MG63 (cell line): ENCODE results near the gene MFSD1. TPM values are rescaled to one million over a fixed set of nuclear protein-coding genes. Genes with fewer than 3 reads are reported as not detected.
A peak's percentile ranks its signal among the peaks of the same experiment; 100 is the strongest.

Experiments used
- DNase-seq: peaks from one replicate; pipeline ENCODE4 v3.0.0-alpha.2; 2020
- H3K27me3 ChIP-seq: fragments of 250-450 bp; sonication (Bioruptor Pico); 2 replicates; pipeline ENCODE4 v1.5.1; 2020; ENCODE audit warnings: mild to moderate bottlenecking, moderate library complexity
- H3K36me3 ChIP-seq: fragments of 250-450 bp; sonication (Bioruptor Pico); 2 replicates; pipeline ENCODE4 v1.5.1; 2020; ENCODE audit warnings: mild to moderate bottlenecking, moderate library complexity
- H3K4me3 ChIP-seq: fragments of 250-450 bp; sonication (Bioruptor Pico); 2 replicates; pipeline ENCODE4 v1.5.1; 2020; ENCODE audit warnings: mild to moderate bottlenecking, moderate library complexity
- H3K9me3 ChIP-seq: fragments of 250-450 bp; sonication (Bioruptor Pico); 2 replicates; pipeline ENCODE4 v1.5.1; 2020; ENCODE audit warnings: mild to moderate bottlenecking, moderate library complexity
- total RNA-seq: library from RNA; depleted of rRNA; stranded (reverse); fragments of >200 nt; shearing (Covaris generic); gene quantifications from 2 replicates; pipeline ENCODE4 v1.2.3, GENCODE V29; 2014; ENCODE audit warnings: low replicate concordance; rRNA removed

The MFSD1 gene, protein sequence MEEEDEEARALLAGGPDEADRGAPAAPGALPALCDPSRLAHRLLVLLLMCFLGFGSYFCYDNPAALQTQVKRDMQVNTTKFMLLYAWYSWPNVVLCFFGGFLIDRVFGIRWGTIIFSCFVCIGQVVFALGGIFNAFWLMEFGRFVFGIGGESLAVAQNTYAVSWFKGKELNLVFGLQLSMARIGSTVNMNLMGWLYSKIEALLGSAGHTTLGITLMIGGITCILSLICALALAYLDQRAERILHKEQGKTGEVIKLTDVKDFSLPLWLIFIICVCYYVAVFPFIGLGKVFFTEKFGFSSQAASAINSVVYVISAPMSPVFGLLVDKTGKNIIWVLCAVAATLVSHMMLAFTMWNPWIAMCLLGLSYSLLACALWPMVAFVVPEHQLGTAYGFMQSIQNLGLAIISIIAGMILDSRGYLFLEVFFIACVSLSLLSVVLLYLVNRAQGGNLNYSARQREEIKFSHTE
- total RNA-seq, result 122 and 152 TPM in 2 replicates

GRCh38 chr3:158801696-158802408 is at the start of gene MFSD1:
Gene MFSD1, plus strand, starts transcription at chr3:158802054. Its CDS starts 99 bp downstream, at chr3:158802153.
- H3K4me3 ChIP-seq, result peak within 1 kb of the TSS; percentile 86

GRCh38 chr3:158753854-158754253 is 48.0 kb upstream of the MFSD1 start:
- Histone ChIP-seq H3K9me3 (no peaks in the 10 kb centered on the region), H3K27me3 (no peaks in the 10 kb centered on the region), H3K36me3 (peaks cover 5% of the 10 kb centered on the region; the same call in 1 of the 2 replicates), H3K4me3 (no peak overlapping the region)
- no peak for DNase-seq

More at GRCh38 chr3:158801696-158802408, at the start of gene MFSD1:
- Histone ChIP-seq H3K36me3 (peaks cover 3% of the 10 kb centered on the region; the same call in 1 of the 2 replicates), H3K27me3 (no peaks in the 10 kb centered on the region), H3K9me3 (no peaks in the 10 kb centered on the region)
- DNase-seq, result peak; percentile 96

DNA sequence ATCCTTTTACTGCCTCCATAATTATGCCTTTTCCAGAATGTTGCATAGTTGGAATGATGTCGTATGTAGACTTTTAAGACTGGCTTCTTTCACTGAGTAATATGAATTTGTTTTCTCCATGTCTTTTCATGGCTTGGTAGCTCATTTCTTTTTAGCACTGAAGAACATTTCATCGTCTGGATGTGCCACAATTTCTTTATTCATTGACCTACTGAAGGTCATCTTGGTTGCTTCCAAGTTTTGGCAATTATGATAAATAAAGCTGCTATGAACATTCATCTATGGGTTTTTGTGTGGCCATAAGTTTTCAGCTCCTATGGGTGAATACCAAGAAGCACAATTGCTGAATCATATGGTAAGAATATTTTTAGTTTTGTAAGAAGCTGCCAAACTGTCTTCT is 46.4 kb upstream of the MFSD1 start:
- no peaks in the 10 kb centered on the region; the same call in 1 of the 2 replicates for H3K36me3 ChIP-seq
- H3K9me3 ChIP-seq, result no peaks in the 10 kb centered on the region
- no peak overlapping the region for H3K4me3 ChIP-seq
- H3K27me3 ChIP-seq, result no peaks in the 10 kb centered on the region
- no peak for DNase-seq

- H3K4me3 ChIP-seq, result no peak overlapping the region
- no peaks in the 10 kb centered on the region for H3K27me3 ChIP-seq
- DNase-seq, result no peak
- H3K9me3 ChIP-seq, result no peaks in the 10 kb centered on the region
- no peaks in the 10 kb centered on the region for H3K36me3 ChIP-seq
Measured at GRCh38 chr3:158761350-158761749, 40.5 kb upstream of the MFSD1 start.

DNA sequence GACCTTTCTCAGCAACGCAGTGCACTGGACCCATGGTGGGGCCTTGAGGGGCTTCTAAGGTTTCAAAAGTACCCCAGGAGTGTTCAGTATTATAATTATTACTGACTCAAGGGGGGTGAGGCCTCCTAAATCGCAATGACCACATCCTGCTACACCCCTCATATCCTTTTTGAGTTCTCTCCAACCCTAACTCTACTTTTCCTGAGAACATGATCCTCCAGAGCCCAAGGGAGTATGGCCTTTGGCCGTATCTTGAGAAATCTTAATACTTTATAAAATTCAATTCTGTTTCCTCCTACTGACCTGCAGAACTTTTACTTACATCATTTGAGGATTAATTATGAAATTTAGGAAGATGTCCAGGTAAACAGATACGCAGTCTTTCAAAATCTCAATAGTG is 39.2 kb upstream of the MFSD1 start:
- H3K4me3 ChIP-seq, result no peak overlapping the region
- peaks cover 4% of the 10 kb centered on the region; the same call in 1 of the 2 replicates for H3K36me3 ChIP-seq
- H3K27me3 ChIP-seq, result no peaks in the 10 kb centered on the region
- DNase-seq, result no peak
- no peaks in the 10 kb centered on the region for H3K9me3 ChIP-seq

DNA sequence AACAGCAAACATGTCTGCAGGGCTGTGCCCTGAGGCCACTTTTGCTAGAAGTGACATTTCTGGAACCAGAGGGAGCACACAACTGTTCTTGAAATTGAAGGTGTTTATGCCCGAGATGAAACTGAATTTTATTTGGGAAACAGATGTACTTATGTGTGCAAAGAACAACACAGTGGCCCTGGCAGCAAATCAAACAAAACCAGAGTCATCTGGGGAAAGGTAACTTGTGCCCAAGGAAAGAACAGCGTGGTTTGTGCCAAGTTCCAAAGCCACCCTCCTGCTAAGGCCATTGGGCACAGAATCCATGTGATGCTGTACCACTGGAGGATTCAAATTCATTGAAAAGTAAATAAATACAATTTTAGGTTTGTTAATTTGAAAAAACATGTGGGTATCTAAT is 38.4 kb upstream of the MFSD1 start:
- peaks cover 4% of the 10 kb centered on the region; the same call in 1 of the 2 replicates for H3K36me3 ChIP-seq
- H3K27me3 ChIP-seq, result no peaks in the 10 kb centered on the region
- no peaks in the 10 kb centered on the region for H3K9me3 ChIP-seq
- no peak for DNase-seq
- H3K4me3 ChIP-seq, result no peak overlapping the region

GRCh38 chr3:158765518-158766205 is 36.2 kb upstream of the MFSD1 start:
- DNase-seq, result peak; percentile 71
- H3K9me3 ChIP-seq, result no peaks in the 10 kb centered on the region
- H3K4me3 ChIP-seq, result no peak overlapping the region

GRCh38 chr3:158766364-158766763 is 35.5 kb upstream of the MFSD1 start:
- Histone ChIP-seq H3K27me3 (no peaks in the 10 kb centered on the region), H3K36me3 (peaks cover 11% of the 10 kb centered on the region; the same call in 1 of the 2 replicates), H3K9me3 (no peaks in the 10 kb centered on the region), H3K4me3 (no peak overlapping the region)
- DNase-seq, result no peak

More at GRCh38 chr3:158765518-158766205, 36.2 kb upstream of the MFSD1 start:
- Histone ChIP-seq H3K27me3 (no peaks in the 10 kb centered on the region), H3K36me3 (peaks cover 6% of the 10 kb centered on the region; the same call in 1 of the 2 replicates)

DNA sequence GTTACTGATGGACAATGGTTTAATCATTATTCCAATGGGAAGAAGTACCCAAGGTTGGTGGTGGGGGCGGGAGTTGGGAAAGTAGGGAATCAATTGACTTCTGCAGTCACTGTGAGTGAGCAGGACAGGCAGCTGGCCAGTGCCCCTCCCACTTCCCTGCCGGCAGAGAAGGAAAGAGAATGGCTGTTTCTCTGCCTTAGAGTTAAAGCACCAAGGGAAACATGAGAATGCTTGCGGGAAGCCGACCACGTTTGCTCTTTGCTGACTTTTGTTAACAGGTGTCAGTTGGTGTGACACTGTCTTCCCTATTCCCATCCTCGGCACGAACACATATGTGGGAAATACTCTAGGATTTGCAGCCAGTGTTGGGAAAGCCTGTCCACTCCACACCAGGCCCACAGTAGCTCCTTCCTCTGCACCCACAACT is 33.5 kb upstream of the MFSD1 start:
- peaks cover 11% of the 10 kb centered on the region; the same call in 1 of the 2 replicates for H3K36me3 ChIP-seq
- no peaks in the 10 kb centered on the region for H3K9me3 ChIP-seq
- H3K4me3 ChIP-seq, result no peak overlapping the region
- H3K27me3 ChIP-seq, result no peaks in the 10 kb centered on the region
- peak; percentile 90 for DNase-seq

- H3K4me3 ChIP-seq, result no peak overlapping the region
- peak; percentile 76 for DNase-seq
- no peaks in the 10 kb centered on the region for H3K9me3 ChIP-seq
- H3K27me3 ChIP-seq, result no peaks in the 10 kb centered on the region
- H3K36me3 ChIP-seq, result peaks cover 11% of the 10 kb centered on the region; the same call in 1 of the 2 replicates
Measured at GRCh38 chr3:158768881-158769543, 32.8 kb upstream of the MFSD1 start.

DNA sequence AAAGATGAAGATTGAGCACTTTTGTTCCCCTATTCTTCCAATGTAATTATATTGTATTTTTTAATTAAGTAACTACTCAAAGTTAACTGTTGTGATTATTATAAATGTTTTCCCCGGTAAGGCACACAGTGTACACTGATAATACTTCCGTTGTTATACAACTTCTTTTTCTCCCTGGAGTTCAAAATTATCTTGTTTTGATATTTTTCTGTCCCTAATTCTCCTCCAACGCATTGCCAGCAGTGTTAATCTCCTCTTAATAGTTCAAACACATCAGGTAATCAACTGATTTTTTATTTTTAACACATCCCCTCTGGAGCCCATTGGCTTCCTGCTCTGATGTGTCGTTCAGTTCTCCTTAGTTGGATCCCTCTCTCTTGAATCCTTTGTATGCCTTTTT is 32.3 kb upstream of the MFSD1 start:
- no peaks in the 10 kb centered on the region for H3K9me3 ChIP-seq
- DNase-seq, result no peak
- H3K4me3 ChIP-seq, result no peak overlapping the region
- peaks cover 11% of the 10 kb centered on the region; the same call in 1 of the 2 replicates for H3K36me3 ChIP-seq
- H3K27me3 ChIP-seq, result no peaks in the 10 kb centered on the region

DNA sequence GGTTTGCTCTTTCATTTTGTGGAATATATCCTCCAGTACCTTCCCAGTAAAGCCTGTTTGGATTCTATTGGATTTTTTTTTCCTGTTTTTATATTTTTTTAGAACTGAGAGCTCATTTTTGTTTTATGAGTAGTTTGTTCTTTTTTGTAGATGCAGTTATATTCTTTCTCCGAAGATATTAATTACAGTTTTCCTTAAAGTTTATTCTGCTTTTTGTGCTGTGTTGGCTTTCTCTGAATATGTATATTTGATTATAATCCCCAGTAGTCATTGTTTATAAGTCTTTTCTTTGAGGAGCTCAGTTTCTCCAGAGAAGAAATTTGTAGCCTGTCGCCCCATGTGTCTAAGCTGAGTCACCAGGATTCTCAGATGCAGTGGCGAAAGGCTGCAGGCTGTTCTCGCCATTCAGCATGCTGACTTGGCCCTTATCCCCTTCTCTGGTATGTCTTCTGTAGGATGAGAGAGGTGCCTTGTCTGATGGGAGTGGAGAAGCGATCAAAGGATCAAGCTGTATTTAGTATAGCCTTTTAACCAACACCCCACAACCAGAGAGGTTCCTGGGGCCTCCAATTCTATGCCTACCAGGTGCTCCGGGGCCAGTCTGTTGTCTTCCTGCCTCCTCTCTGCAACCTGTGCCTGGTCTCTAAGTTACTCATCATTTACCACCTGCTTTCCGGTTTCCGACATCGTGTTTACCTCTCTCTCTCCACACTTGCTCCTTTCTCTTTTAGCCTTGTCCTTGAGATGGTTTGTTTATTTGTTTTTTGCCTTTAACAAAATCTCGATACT is 31.7 kb upstream of the MFSD1 start:
- H3K36me3 ChIP-seq, result peaks cover 11% of the 10 kb centered on the region
- H3K9me3 ChIP-seq, result no peaks in the 10 kb centered on the region
- peak; percentile 83 for DNase-seq
- H3K27me3 ChIP-seq, result no peaks in the 10 kb centered on the region
- H3K4me3 ChIP-seq, result no peak overlapping the region

GRCh38 chr3:158770741-158771350 is 31.0 kb upstream of the MFSD1 start:
- peaks cover 11% of the 10 kb centered on the region for H3K36me3 ChIP-seq
- DNase-seq, result no peak
- H3K9me3 ChIP-seq, result no peaks in the 10 kb centered on the region; the same call in 1 of the 2 replicates

DNA sequence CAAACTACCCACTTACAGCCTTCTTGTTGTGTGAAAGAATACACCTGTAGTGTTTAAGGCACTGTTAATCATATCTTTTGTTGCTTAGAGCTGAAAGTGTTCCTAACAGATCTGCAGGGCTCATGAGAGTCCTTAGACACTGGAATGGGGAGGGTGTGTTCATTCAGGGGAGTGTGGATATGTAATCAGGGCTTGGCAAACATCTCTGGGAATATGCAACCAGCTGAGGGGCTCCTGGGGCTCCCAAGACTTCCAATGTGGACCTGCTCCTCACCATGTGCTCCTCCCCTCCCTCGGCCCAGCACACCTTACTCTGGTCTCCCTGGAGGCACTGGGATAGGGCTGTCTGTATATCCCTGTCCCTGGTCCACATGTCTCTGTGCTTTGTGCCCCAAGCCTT is 30.3 kb upstream of the MFSD1 start:
- H3K4me3 ChIP-seq, result no peak overlapping the region
- H3K9me3 ChIP-seq, result no peaks in the 10 kb centered on the region; the same call in 1 of the 2 replicates
- no peaks in the 10 kb centered on the region for H3K27me3 ChIP-seq
- DNase-seq, result no peak
- H3K36me3 ChIP-seq, result peaks cover 14% of the 10 kb centered on the region

More at GRCh38 chr3:158770741-158771350, 31.0 kb upstream of the MFSD1 start:
- no peak overlapping the region for H3K4me3 ChIP-seq
- no peaks in the 10 kb centered on the region for H3K27me3 ChIP-seq

DNA sequence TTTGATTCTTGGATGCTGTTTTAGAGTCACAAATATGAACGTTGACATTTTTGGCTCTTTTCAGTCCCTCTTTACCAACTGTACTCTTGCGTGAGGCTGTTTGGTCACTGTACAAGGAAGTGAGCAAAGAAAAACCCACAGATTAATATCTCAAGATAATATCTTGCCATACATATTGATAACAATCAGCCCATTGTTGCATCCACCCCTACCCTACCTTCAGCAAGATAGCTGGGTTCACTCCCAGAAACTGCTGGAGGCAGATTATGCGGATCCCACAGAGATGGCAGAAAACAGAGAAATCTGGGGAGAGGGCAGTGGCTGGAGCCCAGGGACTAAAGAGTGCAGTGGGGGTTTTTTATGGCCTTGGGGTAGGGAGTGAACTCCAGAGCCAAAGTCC is 29.9 kb upstream of the MFSD1 start:
- no peaks in the 10 kb centered on the region for H3K27me3 ChIP-seq
- peaks cover 14% of the 10 kb centered on the region for H3K36me3 ChIP-seq
- H3K4me3 ChIP-seq, result no peak overlapping the region
- no peaks in the 10 kb centered on the region; the same call in 1 of the 2 replicates for H3K9me3 ChIP-seq
- no peak for DNase-seq
